K562 (cell line): ENCODE results near the gene IRF2. TPM values are rescaled to one million over a fixed set of nuclear protein-coding genes. Genes with fewer than 3 reads are reported as not detected.

Experiments
- BCL6 ChIP-seq: fragments of 250-450 bp; sonication (Bioruptor Pico); IDR thresholded peaks from 2 replicates; pipeline ENCODE4 v1.4.0; 2020
- DNMT1 ChIP-seq: fragments of 450-650 bp; IDR thresholded peaks from 2 replicates; pipeline ENCODE4 v1.6.1; 2016; ENCODE audit warnings: antibody characterized with exemption, mild to moderate bottlenecking
- ESRRA ChIP-seq: fragments of 450-650 bp; IDR thresholded peaks from 2 replicates; pipeline ENCODE4 v1.6.1; 2014; ENCODE audit warnings: low read depth, mild to moderate bottlenecking, moderate library complexity, borderline replicate concordance
- GABPB2 ChIP-seq: fragments of 250-450 bp; sonication (Bioruptor Pico); conservative IDR thresholded peaks from 2 replicates; pipeline ENCODE4 v1.5.1; 2021; ENCODE audit warnings: mild to moderate bottlenecking
- GTF2E2 ChIP-seq: fragments of 200-800 bp; sonication (Bioruptor generic); IDR thresholded peaks from 2 replicates; pipeline ENCODE4 v1.6.1; 2016; ENCODE audit warnings: missing genetic modification characterization, missing compliant biosample characterization
- LCOR ChIP-seq: sonication (generic); formaldehyde crosslinking; IDR thresholded peaks from 2 replicates; pipeline ENCODE4 v1.8.0; 2022; ENCODE audit warnings: mild to moderate bottlenecking, missing genetic modification reagents
- NFATC3 ChIP-seq: fragments of 450-650 bp; IDR thresholded peaks from 2 replicates; pipeline ENCODE4 v1.6.1; 2017; ENCODE audit warnings: mild to moderate bottlenecking
- NFXL1 ChIP-seq: fragments of 450-650 bp; formaldehyde crosslinking; IDR thresholded peaks from 2 replicates; pipeline ENCODE4 v1.4.0; 2021; ENCODE audit warnings: mild to moderate bottlenecking
- NR2C2 ChIP-seq, 2 experiments: fragments of 200-800 bp in 1 of 2; sonication (Bioruptor generic) in 1 of 2; sonication (generic) in 1 of 2; formaldehyde crosslinking in 1 of 2; IDR thresholded peaks; 2 replicates each; pipeline versions ENCODE4 v1.6.1 to v1.8.0; 2016 to 2022; ENCODE audit warnings: mild to moderate bottlenecking in 1 of 2, missing compliant biosample characterization in 1 of 2, missing genetic modification characterization in 1 of 2, missing genetic modification reagents in 1 of 2
- POU5F1 ChIP-seq: fragments of 150-350 bp; IDR thresholded peaks from 2 replicates; pipeline ENCODE4 v1.6.1; 2014; ENCODE audit warnings: borderline replicate concordance, low read length, low read depth, mild to moderate bottlenecking; ENCODE audit not compliant: partially characterized antibody
- RBFOX2 ChIP-seq: fragments of 200-400 bp; formaldehyde crosslinking; IDR thresholded peaks from 2 replicates; pipeline ENCODE4 v1.6.1; 2017; ENCODE audit warnings: low read depth, mild to moderate bottlenecking, low read length, moderate library complexity
- RFX1 ChIP-seq: fragments of 450-650 bp; IDR thresholded peaks from 2 replicates; pipeline ENCODE4 v1.6.1; 2016; ENCODE audit warnings: mild to moderate bottlenecking, moderate library complexity
- SRSF1 ChIP-seq: fragments of 200-400 bp; formaldehyde crosslinking; IDR thresholded peaks from 2 replicates; pipeline ENCODE4 v1.6.1; 2017; ENCODE audit warnings: mild to moderate bottlenecking, low read depth, low read length, moderate library complexity
- TEAD1 ChIP-seq, 2 experiments: fragments of 450-650 bp in 1 of 2; sonication (generic) in 1 of 2; formaldehyde crosslinking; IDR thresholded peaks; 2 replicates each; pipeline versions ENCODE4 v1.4.0 to v1.8.0; 2020 to 2022; ENCODE audit warnings: mild to moderate bottlenecking in 2 of 2, missing genetic modification reagents in 1 of 2
- ZBED1 ChIP-seq: IDR thresholded peaks from 2 replicates; pipeline ENCODE4 v1.6.1; 2014
- ZBTB5 ChIP-seq: fragments of 450-650 bp; IDR thresholded peaks from 2 replicates; pipeline ENCODE4 v1.6.1; 2017; ENCODE audit warnings: antibody characterized with exemption
- ZEB2 ChIP-seq: fragments of 450-650 bp; IDR thresholded peaks from 2 replicates; pipeline ENCODE4 v1.6.1; 2016
- ZNF175 ChIP-seq: fragments of 200-800 bp; sonication (Bioruptor generic); IDR thresholded peaks from 2 replicates; pipeline ENCODE4 v1.6.1; 2016; ENCODE audit warnings: low read depth, mild to moderate bottlenecking, missing genetic modification characterization, missing compliant biosample characterization
- ZNF23 ChIP-seq: fragments of 250-450 bp; sonication (Bioruptor Pico); IDR thresholded peaks from 2 replicates; pipeline ENCODE4 v1.4.0; 2020; ENCODE audit warnings: mild to moderate bottlenecking
- ZNF24 ChIP-seq: fragments of 450-650 bp; IDR thresholded peaks from 2 replicates; pipeline ENCODE4 v1.6.1; 2016
- ZNF609 ChIP-seq: sonication (generic); formaldehyde crosslinking; IDR thresholded peaks from 2 replicates; pipeline ENCODE4 v1.8.1; 2023; ENCODE audit warnings: missing genetic modification reagents, mild to moderate bottlenecking, borderline replicate concordance
- ZNF707 ChIP-seq: fragments of 250-450 bp; sonication (Bioruptor Pico); conservative IDR thresholded peaks from 2 replicates; pipeline ENCODE4 v1.8.0; 2022; ENCODE audit warnings: inconsistent platforms, mild to moderate bottlenecking, moderate library complexity
- ZNF77 ChIP-seq: fragments of 250-450 bp; sonication (Bioruptor Pico); IDR thresholded peaks from 2 replicates; pipeline ENCODE4 v1.5.0; 2020
- ZNF79 ChIP-seq: fragments of 250-450 bp; sonication (Bioruptor Pico); IDR thresholded peaks from 2 replicates; pipeline ENCODE4 v1.4.0; 2020; ENCODE audit warnings: low read depth, mild to moderate bottlenecking, moderate library complexity
- polyA plus RNA-seq, 8 experiments: library from polyadenylated mRNA; depleted of rRNA in 4 of 8; stranded (reverse) in 5 of 8; unstranded in 3 of 8; fragments of >200 nt; fragmentation: Nextera tagmentation in 2 of 8; fragmentation: Illumina TruSeq in 1 of 8; extraction: Ambion mirVana in 2 of 8; extraction: Trizol in 1 of 8; gene quantifications; 2 replicates each; pipeline versions ENCODE4 v1.2.1 to v1.2.3, GENCODE V29; 2011 to 2014; ENCODE audit warnings: inconsistent platforms in 1 of 8, missing spikeins in 1 of 8
- total RNA-seq, 7 experiments: library from RNA; depleted of rRNA in 6 of 7; stranded (reverse); fragments of >200 nt in 6 of 7; fragmentation: Illumina TruSeq in 2 of 7; extraction: Trizol in 2 of 7; gene quantifications; 2 replicates each; pipeline versions ENCODE4 v1.2.1 to v1.2.3, GENCODE V29; 2011 to 2021; ENCODE audit warnings: low replicate concordance in 1 of 7
- TF ChIP-seq, protein P1 (sequence below), 2 experiments: fragments of 450-650 bp in 1 of 2; sonication (generic) in 1 of 2; formaldehyde crosslinking; conservative IDR thresholded peaks; 2 replicates each; pipeline versions ENCODE4 v1.4.0 to v1.8.1; 2020 to 2022; ENCODE audit warnings: mild to moderate bottlenecking in 1 of 2, missing genetic modification reagents in 1 of 2

The IRF2 gene
- total and polyA plus RNA-seq, 9 of the 15 experiments (the other 6 are each of a cell fraction or from before 2014, with no cell fraction given): 7.1 to 17.1 (median 11.3) TPM

DNA sequence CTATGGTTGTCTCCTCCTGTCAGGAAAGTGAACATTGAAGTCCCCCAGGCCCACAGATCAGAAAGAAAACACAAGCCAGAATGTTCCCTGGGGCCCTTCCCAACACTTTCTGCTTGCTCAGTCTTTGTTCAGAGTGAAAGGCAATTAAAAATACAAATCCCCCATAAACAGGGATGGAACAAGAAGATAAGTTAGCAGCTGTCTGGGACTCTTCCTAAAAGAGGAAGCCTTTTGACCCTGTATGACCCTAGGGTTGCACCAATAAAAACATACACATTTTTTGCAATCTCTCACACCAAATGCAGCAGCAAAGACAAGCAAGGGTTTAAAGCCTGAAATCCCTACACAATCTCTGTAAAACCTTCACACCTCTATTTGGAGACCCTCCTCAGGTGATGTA is 22.6 kb downstream of the IRF2 start (continued):
- TF ChIP-seq DNMT1 (no peak), ZEB2 (no peak), ZNF24 (no peak), TEAD1 (CRISPR knock-in tag; IDR thresholded peaks at IDR 0.05) (no peak), ZNF707 (no peak), BCL6 (no peak), RBFOX2 (no peak), ZBED1 (no peak), LCOR (CRISPR knock-in tag) (no peak), RFX1 (no peak), SRSF1 (no peak), NFXL1 (CRISPR knock-in tag) (no peak), GTF2E2 (0 out of 2 replicates have a peak, but pooled peaks have one; percentile 34), NFATC3 (no peak), ZBTB5 (no peak), ZNF609 (CRISPR knock-in tag) (no peak), ZNF175 (0 out of 2 replicates have a peak, but pooled peaks have one; percentile 56), POU5F1 (no peak), GABPB2 (no peak), ZNF23 (no peak), NR2C2 (CRISPR knock-in tag; IDR thresholded peaks at IDR 0.05) (no peak), NR2C2 (tag; IDR thresholded peaks at IDR 0.05) (peak; percentile 78), ESRRA (peak; percentile 64; the same call in 1 of the 2 replicates), ZNF77 (CRISPR knock-in tag) (no peak), ZNF79 (no peak)
- TF ChIP-seq, protein P1, sequence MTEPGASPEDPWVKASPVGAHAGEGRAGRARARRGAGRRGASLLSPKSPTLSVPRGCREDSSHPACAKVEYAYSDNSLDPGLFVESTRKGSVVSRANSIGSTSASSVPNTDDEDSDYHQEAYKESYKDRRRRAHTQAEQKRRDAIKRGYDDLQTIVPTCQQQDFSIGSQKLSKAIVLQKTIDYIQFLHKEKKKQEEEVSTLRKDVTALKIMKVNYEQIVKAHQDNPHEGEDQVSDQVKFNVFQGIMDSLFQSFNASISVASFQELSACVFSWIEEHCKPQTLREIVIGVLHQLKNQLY (CRISPR knock-in tag; conservative IDR thresholded peaks at IDR 0.05): no peak
